ACC112 (cell line): ENCODE measurements around the gene FOXO3.
A peak's percentile ranks its signal among the peaks of the same experiment; 100 is the strongest.

ENCODE experiments used
- H2AFZ ChIP-seq: fragments of 200-600 bp; sonication (generic); one replicate; pipeline ENCODE4 v1.6.0; 2017; ENCODE audit warnings: antibody characterized with exemption, low read length; ENCODE audit not compliant: unreplicated experiment
- H3K27ac ChIP-seq: fragments of 200-600 bp; sonication (generic); 2 replicates; pipeline ENCODE4 v1.5.1; 2014; ENCODE audit warnings: low read depth, mild to moderate bottlenecking, antibody characterized with exemption, low read length, moderate library complexity
- H3K27me3 ChIP-seq: fragments of 200-600 bp; sonication (generic); 2 replicates; pipeline ENCODE4 v1.6.1; 2014; ENCODE audit warnings: mild to moderate bottlenecking, antibody characterized with exemption, low read length, moderate library complexity, mixed read lengths; ENCODE audit not compliant: insufficient read depth
- H3K36me3 ChIP-seq: fragments of 200-600 bp; sonication (generic); 2 replicates; pipeline ENCODE4 v1.6.1; 2016; ENCODE audit warnings: mild to moderate bottlenecking, antibody characterized with exemption, low read length, moderate library complexity, mixed read lengths; ENCODE audit not compliant: insufficient read depth
- H3K4me1 ChIP-seq: fragments of 200-600 bp; sonication (generic); one replicate; pipeline ENCODE4 v1.6.1; 2016; ENCODE audit warnings: low read length, mixed read lengths; ENCODE audit not compliant: insufficient read depth, unreplicated experiment, control insufficient read depth
- H3K4me3 ChIP-seq: fragments of 200-600 bp; sonication (generic); 2 replicates; pipeline ENCODE4 v1.5.1; 2014; ENCODE audit warnings: mild to moderate bottlenecking, low read depth, low read length
- H3K79me2 ChIP-seq: fragments of 200-600 bp; sonication (generic); one replicate; pipeline ENCODE4 v1.6.0; 2016; ENCODE audit warnings: low read length; ENCODE audit not compliant: control insufficient read depth, unreplicated experiment, insufficient read depth

Gene FOXO3

DNA sequence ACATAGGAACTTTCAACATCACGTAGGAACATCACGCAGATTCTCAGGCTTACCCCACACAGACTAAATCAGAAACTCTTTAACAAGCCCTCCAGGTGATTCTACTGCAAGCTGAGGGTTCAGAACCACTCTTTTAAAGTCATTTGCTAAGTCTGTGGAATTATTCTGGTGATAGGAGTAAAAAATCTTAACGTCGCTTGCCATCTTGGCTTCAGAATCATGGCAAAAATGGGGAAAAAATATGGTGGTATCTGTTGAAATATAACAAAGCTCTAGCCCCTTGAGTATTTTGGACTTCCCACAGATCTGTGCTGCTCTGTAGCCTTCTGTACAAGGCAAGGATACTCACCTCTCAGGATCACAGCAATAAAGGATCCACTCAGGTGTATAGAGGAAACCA lies 17.4 kb downstream of the FOXO3 start:
- peak overlapping the region; percentile 43 for H3K27ac ChIP-seq
- H3K79me2 ChIP-seq = peaks cover 86% of the 10 kb centered on the region
- H3K36me3 ChIP-seq = no peaks in the 10 kb centered on the region
- H3K27me3 ChIP-seq = no peaks in the 10 kb centered on the region
- H3K4me3 ChIP-seq = no peak overlapping the region
- H3K4me1 ChIP-seq = peaks cover 62% of the 10 kb centered on the region
- no peak overlapping the region for H2AFZ ChIP-seq

- Histone ChIP-seq H3K4me1 (peaks cover 68% of the 10 kb centered on the region), H2AFZ (no peak overlapping the region), H3K4me3 (no peak overlapping the region), H3K27me3 (no peaks in the 10 kb centered on the region), H3K27ac (peak overlapping the region; percentile 43), H3K79me2 (peaks cover 89% of the 10 kb centered on the region), H3K36me3 (no peaks in the 10 kb centered on the region)
Observed at GRCh38 chr6:108578595-108579327, 18.0 kb downstream of the FOXO3 start.

DNA sequence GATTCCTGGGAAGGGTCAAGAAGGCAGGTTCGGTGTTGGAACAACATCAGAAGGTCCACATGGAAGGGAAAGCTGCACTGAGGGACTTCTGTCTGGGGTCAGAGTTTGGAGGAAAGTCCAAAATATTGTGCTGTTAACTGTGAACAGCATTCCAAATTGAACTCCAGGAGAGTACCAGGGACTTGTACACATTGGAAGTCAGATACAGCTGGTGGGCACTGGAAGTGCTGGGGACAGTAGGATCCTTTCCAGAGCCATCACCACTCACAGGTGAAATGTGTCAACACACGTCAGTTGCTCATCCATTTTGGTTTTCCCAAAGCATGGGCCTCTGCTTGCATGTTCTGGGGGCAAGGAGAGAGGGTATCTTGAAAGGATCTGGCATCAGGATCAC lies 18.6 kb downstream of the FOXO3 start:
- no peaks in the 10 kb centered on the region for H3K27me3 ChIP-seq
- no peaks in the 10 kb centered on the region for H3K36me3 ChIP-seq
- H2AFZ ChIP-seq = no peak overlapping the region
- no peak overlapping the region for H3K4me3 ChIP-seq
- peaks cover 73% of the 10 kb centered on the region for H3K4me1 ChIP-seq
- peak overlapping the region; percentile 43; the same call in 1 of the 2 replicates for H3K27ac ChIP-seq
- peaks cover 91% of the 10 kb centered on the region for H3K79me2 ChIP-seq

DNA sequence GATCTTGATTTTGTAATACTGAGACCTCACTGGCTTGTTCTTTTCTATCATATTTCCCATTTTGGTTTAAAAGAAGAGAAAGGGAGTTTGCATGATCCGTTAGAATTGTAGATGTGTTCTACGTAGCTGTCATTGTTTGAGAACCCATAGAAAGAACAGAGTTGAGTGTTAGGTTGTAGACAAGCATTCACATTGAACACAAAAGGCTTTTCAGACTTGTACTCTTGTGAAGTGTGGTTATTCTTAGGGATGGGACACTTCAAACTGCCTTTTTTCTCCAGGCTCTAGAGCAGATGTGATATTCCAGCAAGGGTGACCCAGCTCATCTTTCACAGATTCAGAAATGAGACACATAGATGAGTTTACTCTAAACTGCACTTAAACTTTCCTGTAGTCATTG lies 19.9 kb downstream of the FOXO3 start:
- peak overlapping the region; percentile 66 for H3K4me3 ChIP-seq
- peak overlapping the region; percentile 86 for H3K27ac ChIP-seq
- H3K36me3 ChIP-seq = no peaks in the 10 kb centered on the region
- peaks cover 90% of the 10 kb centered on the region for H3K79me2 ChIP-seq
- H2AFZ ChIP-seq = no peak overlapping the region
- H3K27me3 ChIP-seq = no peaks in the 10 kb centered on the region
- H3K4me1 ChIP-seq = peaks cover 79% of the 10 kb centered on the region

DNA sequence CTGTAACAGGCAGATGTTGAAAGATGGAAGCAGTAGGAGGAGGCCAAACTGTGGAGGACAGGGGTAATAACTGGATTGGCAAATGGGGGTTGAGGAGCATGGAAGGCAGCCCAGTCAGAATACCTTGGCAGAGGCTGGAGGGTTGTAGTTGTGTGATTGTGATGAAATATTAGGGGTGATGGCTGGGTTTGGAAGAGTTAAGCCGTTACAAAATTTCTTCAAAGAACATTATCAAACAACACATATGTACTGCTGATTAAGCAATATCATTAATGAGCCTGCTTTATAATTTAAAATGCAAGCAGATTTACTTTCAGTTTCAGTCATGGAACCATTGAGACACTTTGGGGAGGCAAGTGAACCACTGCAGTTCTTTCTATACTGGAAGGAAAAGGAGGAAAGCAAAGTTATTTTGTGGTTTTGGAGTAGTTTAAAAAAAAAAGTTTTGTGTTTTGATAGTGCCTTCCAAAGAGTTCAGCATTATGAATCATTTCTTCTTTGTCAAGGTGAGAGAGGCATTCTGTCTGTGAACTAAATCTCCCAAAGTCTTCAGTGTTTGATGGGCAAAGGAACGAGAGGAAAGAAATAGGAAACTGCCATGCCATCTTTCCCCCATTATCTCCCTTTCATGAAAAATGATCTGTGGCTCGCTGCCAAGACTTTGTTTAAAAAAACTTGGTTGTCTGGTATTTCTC lies 20.7 kb downstream of the FOXO3 start:
- peak overlapping the region; percentile 86 for H3K27ac ChIP-seq
- H3K4me3 ChIP-seq = peak overlapping the region; percentile 66
- H3K79me2 ChIP-seq = peaks cover 90% of the 10 kb centered on the region
- H3K4me1 ChIP-seq = peaks cover 86% of the 10 kb centered on the region
- H3K27me3 ChIP-seq = no peaks in the 10 kb centered on the region
- no peaks in the 10 kb centered on the region for H3K36me3 ChIP-seq
- H2AFZ ChIP-seq = no peak overlapping the region

DNA sequence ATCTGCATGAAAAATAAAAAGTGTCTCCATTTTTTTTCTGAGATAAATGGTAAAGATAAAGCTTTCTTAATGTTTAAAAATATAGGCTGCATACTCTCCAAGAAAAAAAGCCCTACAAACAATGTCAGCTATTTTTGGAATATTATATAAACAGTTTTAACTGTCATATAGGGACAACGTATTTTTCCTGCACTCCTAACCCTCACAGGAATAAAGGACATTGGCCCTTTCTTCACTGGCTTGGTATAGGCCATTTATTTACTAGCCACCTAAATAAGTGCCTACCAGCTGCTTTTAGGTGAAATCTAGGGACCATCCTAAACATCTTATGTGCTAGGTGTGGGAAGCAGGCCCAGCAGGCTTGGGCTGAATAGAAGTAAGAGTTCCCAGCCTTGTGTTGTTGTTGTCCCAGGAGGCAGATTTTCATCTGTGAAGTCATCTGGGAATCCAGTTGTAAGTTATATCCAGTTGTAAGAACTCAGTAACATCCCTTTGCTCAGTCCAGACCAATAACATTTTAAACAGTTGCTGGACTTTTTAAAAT lies 21.3 kb downstream of the FOXO3 start:
- no peaks in the 10 kb centered on the region for H3K27me3 ChIP-seq
- no peak overlapping the region for H2AFZ ChIP-seq
- H3K4me1 ChIP-seq = peaks cover 84% of the 10 kb centered on the region
- no peaks in the 10 kb centered on the region for H3K36me3 ChIP-seq
- peaks cover 89% of the 10 kb centered on the region for H3K79me2 ChIP-seq
- H3K27ac ChIP-seq = peak overlapping the region; percentile 86
- H3K4me3 ChIP-seq = peak overlapping the region; percentile 66

GRCh38 chr6:108582618-108583017 lies 21.9 kb downstream of the FOXO3 start:
- H3K4me1 ChIP-seq = peaks cover 84% of the 10 kb centered on the region
- H2AFZ ChIP-seq = no peak overlapping the region
- no peak overlapping the region for H3K4me3 ChIP-seq
- H3K27ac ChIP-seq = peak overlapping the region; percentile 86
- H3K36me3 ChIP-seq = no peaks in the 10 kb centered on the region
- H3K27me3 ChIP-seq = no peaks in the 10 kb centered on the region
- peaks cover 89% of the 10 kb centered on the region for H3K79me2 ChIP-seq

DNA sequence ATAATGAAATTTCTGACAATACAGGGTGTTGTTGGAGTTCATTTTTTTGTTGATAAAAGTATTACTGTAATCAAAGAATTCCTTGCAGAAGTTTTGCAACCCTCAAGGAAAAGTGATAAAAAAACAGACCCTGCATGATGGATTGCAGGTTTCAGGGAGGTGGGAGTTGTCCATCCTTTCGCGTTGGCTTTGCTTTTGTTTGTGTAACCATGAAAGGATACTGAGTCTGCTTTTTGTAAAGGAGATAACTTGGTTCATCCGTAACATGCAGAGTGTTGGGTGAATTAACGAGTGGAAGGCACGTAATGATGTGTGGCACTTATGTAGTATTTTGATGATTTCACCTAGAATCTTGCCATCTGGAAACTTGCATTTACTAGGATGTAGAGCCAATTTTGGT lies 23.6 kb downstream of the FOXO3 start:
- Histone ChIP-seq H3K4me3 (no peak overlapping the region), H2AFZ (no peak overlapping the region), H3K4me1 (peaks cover 82% of the 10 kb centered on the region), H3K79me2 (peaks cover 85% of the 10 kb centered on the region), H3K27me3 (no peaks in the 10 kb centered on the region), H3K36me3 (no peaks in the 10 kb centered on the region), H3K27ac (no peak overlapping the region)

- H3K36me3 ChIP-seq = no peaks in the 10 kb centered on the region
- no peaks in the 10 kb centered on the region for H3K27me3 ChIP-seq
- H3K27ac ChIP-seq = no peak overlapping the region
- H2AFZ ChIP-seq = no peak overlapping the region
- H3K79me2 ChIP-seq = peaks cover 85% of the 10 kb centered on the region
- H3K4me1 ChIP-seq = peaks cover 82% of the 10 kb centered on the region
- H3K4me3 ChIP-seq = no peak overlapping the region
Observed at GRCh38 chr6:108585359-108585758, 24.6 kb downstream of the FOXO3 start.

DNA sequence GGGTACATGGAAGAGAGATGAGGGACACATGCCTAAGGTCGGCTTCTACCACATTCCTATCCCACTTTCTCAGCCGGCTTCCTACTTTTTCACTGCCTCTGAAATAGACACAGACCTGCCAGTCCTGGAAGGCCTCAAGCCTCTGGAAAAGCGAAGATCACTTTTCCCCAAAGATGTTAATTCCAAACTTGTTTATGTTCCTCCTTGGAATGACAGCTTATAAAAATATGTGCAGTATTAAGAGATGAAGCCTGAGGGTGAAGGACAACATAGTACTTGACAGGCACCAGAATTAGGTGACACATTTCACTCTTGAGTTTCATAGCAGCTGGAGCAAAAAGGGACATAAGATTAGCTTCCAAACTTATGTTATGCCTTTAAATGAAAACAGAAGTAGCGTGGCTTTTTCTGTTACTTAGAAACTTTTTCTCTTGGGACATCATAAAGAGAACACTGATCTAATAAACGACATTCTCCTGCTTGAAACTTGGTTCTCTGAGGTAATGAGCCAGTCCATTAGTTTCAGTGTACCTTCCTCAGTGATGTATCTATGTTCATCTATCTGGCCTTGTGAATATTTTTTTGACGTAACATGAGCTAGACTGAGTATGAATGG lies 25.3 kb downstream of the FOXO3 start:
- H3K4me3 ChIP-seq = no peak overlapping the region
- no peaks in the 10 kb centered on the region for H3K36me3 ChIP-seq
- peaks cover 82% of the 10 kb centered on the region for H3K4me1 ChIP-seq
- no peaks in the 10 kb centered on the region for H3K27me3 ChIP-seq
- H3K79me2 ChIP-seq = peaks cover 87% of the 10 kb centered on the region
- no peak overlapping the region for H3K27ac ChIP-seq
- no peak overlapping the region for H2AFZ ChIP-seq
